NCI-H2029 treated with DMSO at 0.1 percent for 48 hours (cell line): ENCODE results near the gene ZMAT2.
"Not testable (repeated sequence)": the region's sequence is repeated elsewhere in the genome, so short reads cannot be mapped to it uniquely, and the experiment has no call there.

Source experiments
- DNase-seq: peaks from one replicate; lab custom pipeline; 2025; lab: John Stamatoyannopoulos, UW

The ZMAT2 gene

GRCh38 chr5:140700177-140701144 is at the start of gene ZMAT2:
Gene ZMAT2, plus strand, starts transcription at chr5:140700447. Its CDS starts 14 bp downstream, at chr5:140700461.
- peak; percentile 97 for DNase-seq

DNA sequence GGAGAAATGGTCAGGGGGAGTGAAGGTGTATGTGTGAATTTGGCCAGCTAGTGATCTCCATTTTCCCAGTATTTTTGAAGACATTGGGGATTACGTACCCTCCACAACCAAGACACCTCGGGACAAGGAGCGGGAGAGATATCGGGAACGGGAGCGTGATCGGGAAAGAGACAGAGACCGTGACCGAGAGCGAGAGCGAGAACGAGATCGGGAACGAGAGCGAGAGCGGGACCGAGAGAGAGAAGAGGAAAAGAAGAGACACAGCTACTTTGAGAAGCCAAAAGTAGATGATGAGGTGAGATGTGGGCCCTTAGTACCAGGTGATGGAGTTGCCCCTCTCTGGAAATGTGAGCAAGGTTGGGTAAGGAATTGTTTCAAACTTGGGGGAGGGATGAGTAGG is 41.4 kb upstream of the ZMAT2 start:
- no peak for DNase-seq

GRCh38 chr5:140660371-140660770 is 39.9 kb upstream of the ZMAT2 start:
- not testable (repeated sequence) for DNase-seq

GRCh38 chr5:140664030-140664358 is 36.3 kb upstream of the ZMAT2 start:
- DNase-seq = no peak

GRCh38 chr5:140664359-140665119 is 35.7 kb upstream of the ZMAT2 start, which contains the start of gene WDR55:
Gene WDR55, plus strand, starts transcription at chr5:140664904. Its CDS starts 9 bp downstream, at chr5:140664913.
- peak; percentile 71 for DNase-seq

DNA sequence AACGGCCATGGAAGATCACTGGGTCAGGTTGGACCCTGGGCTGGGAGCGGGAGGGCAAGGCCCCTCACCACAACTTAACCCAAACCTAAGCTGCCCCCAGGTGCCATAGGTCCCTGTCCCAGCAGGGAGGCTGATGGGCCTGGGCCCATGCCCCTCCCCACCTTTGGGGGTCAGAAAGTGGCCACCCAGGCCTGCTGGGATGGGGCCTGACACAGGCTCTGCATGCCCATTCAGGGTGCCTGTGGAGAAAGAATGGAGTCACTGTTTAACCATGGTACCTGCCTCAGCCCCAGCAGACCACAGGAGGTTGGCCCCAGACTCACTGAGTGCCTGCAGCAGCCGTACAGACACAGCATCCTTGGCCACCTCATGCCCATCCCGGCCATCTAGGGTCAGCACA is 29.2 kb upstream of the ZMAT2 start:
- DNase-seq = not testable (repeated sequence)

- no peak for DNase-seq
Measured at GRCh38 chr5:140671472-140672125, 28.6 kb upstream of the ZMAT2 start.

DNA sequence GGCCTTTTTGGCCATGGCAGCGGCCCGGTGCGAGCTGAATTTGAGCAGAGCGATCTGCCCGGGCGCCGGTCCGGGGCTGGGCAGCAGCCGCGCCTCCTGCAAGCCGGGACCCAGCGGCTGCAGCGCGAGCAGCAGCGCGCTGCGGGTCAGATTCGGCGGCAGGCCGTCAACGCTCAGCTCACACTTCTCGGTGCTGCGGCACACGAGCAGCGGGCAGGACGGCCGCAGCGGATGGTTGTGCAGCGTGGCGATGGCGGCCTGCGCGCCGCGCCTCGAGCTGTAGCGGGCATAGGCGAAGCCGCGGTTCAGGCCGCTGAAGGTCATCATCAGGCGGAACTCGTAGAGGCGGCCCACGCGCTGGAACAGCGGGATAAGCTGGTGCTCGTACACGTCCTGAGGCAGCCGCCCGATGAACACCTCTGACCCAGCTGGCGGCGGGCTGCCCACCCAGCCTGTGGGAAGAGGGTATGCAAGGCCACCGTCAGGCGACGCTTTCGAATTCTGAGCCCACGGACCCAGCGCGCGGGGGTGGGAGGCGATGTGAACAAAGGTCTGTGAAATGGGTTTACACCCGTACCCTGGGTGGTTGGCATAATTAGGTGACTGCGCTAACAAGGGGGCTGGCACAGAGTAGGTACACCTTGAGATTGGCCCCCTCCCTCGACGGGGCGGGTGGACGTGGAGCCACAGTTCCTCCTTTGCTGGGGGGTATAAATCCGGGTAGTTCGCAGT is 27.6 kb upstream of the ZMAT2 start:
- no peak for DNase-seq

- no peak for DNase-seq
Measured at GRCh38 chr5:140673187-140673976, 26.9 kb upstream of the ZMAT2 start, which contains the start of gene DND1. Gene DND1, minus strand, starts transcription at chr5:140673576. Its CDS starts 34 bp downstream, at chr5:140673542.

GRCh38 chr5:140674211-140674610 is 26.0 kb upstream of the ZMAT2 start:
- no peak for DNase-seq

- no peak for DNase-seq
Measured at GRCh38 chr5:140674629-140675028, 25.6 kb upstream of the ZMAT2 start.

DNA sequence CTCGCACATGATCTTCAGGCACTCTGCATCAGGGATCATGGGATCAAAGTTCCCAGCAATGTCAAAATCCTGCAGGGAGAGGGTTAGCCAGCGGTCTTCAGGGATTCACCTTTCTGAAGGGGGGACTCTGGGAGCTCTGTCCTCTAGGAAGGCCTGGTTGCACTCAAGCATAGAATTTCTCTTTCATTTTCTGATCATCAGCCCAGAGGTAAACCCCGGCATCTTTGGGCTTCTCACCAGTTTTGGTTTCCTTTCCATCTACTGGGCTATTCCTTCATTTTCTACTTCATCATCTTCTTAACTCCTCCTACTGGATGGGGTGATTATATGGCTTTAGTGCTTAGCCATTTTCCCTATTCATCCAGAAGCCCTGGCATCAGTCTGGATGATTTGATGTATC is 22.3 kb upstream of the ZMAT2 start:
- DNase-seq = no peak

DNA sequence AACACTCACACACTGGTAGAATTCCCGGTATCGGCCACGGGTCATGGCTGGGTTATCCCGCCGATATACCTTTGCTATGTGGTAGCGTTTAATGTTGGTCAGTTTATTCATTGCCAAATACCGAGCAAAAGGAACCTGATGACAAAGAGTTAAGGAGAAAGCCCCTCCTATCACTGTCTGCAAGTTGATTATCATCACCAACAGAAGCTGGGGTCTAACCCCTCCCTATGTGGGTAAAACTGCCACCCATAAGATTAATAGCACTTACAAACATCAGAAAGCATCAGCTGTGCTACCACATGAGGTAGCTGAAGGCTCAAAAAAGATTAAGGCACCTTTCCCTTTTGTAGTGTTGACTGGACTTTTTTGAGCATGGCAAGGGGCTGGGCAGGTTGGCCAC is 21.3 kb upstream of the ZMAT2 start:
- DNase-seq = no peak

GRCh38 chr5:140690376-140690932 is 9.8 kb upstream of the ZMAT2 start:
- no peak for DNase-seq

GRCh38 chr5:140690941-140691924 is 9.0 kb upstream of the ZMAT2 start, which contains the start of the genes HARS1 and HARS2:
Gene HARS1, minus strand, starts transcription at chr5:140691370. Its CDS starts 66 bp downstream, at chr5:140691304.
Gene HARS2, plus strand, starts transcription at chr5:140691455. Its CDS starts 194 bp downstream, at chr5:140691649.
- peak; percentile 89 for DNase-seq

DNA sequence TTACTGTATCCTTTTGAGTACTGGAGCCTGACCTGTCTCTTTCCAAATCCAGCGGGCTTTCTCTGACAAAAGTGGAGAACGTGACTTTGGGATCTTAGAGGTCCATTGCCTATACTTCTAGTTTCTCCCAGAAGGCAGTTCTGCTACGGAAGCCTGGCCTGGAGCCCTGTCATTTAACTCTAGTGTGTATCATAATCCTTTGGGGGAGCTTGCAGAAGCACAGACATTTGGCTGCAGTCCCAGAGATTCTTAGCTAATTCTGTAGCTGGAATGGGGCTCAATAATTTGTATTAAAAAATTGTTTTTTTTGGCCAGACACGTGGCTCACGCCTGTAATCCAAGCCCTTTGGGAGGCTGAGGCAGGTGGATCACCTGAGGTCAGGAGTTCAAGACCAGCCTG is 6.0 kb upstream of the ZMAT2 start:
- DNase-seq = no peak

DNA sequence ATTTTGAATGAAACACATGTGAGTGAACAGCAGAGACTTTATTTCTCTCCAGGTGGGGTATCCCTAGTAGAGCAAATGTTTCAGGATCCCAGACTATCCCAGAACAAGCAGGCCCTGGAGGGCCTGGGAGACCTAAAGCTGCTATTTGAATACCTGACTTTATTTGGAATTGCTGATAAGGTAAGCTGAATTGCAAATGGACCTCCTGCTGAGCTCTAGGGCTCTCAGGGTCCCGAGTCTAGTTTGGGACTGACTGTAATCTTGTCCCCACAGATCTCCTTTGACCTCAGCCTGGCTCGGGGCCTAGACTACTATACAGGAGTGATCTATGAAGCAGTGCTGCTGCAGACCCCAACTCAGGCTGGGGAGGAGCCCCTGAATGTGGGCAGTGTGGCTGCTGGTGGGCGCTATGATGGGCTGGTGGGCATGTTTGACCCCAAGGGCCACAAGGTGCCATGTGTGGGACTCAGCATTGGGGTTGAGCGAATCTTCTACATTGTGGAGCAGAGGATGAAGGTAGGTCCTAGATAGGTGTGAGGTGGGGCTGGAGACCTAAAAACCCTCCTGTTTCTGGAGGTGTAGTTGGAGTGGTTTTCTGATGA is 3.3 kb upstream of the ZMAT2 start:
- DNase-seq = no peak

- DNase-seq = no peak
Measured at GRCh38 chr5:140707812-140708211, 7.6 kb downstream of the ZMAT2 start.

DNA sequence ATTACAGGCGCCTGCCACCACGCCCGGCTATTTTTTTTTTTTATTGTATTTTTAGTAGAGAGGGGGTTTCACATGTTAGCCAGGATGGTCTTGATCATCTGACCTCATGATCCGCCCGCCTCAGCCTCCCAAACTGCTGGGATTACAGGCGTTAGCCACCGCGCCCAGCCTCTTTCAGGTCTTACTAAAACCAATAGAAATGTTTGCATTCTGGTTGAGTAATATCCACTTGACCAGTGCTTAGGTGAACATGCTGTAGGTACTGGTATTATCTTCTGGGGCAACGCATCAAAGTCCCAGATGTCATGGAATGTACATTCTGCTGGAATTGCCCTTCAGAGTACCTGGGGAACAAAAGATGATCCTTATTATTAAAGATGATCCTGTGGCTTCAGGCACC is 8.5 kb downstream of the ZMAT2 start:
- DNase-seq = not testable (repeated sequence)
